Mucosa of gallbladder (tissue), 1 donor: Measurements from ENCODE around the gene HOXA13. TPM values are rescaled to one million over a fixed set of nuclear protein-coding genes. Genes with fewer than 3 reads are reported as not detected.

ENCODE experiments used
- DNase-seq: peaks from one replicate; pipeline ENCODE4 v3.0.0-alpha.2; 2020; ENCODE audit warnings: low spot score
- total RNA-seq: library from RNA; stranded (reverse); gene quantifications from one replicate; pipeline ENCODE4 v1.2.1, GENCODE V29; 2021
- donor health status: DM: no; HTN: no; CAD: no.

Gene HOXA13
- total RNA-seq, 1 donor from 2014 or later, result 0.06 TPM

DNA sequence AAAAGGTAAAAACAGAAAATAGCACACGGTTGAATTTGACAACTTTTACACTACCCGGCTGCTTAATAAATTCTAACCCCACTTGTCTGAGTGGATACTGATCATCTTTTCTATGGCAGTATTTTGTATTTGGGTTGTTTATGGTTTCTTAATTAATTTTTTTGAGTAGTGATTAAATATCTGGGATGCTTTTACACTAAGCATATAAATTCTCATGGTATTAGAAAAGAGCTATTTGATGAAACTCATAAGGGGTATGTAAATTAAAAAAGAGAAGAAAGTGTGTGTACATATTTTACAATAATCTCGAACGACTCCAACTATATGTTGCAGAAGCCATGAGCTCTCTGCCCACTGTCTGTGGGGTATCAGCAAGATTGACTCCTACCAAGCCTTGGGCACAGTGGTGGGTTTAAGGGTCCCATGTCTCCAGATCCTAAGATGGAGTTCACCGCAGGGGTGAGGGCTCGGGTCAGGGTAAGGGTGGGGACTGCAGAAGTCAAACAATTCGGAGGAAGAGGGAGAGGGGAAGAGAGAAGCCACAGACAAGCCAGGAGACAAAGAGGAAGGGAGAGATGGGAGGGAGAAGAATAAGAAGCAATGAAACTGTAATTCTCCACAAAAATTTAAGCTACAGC, 7.6 kb upstream of the HOXA13 start:
- DNase-seq, result no peak

DNA sequence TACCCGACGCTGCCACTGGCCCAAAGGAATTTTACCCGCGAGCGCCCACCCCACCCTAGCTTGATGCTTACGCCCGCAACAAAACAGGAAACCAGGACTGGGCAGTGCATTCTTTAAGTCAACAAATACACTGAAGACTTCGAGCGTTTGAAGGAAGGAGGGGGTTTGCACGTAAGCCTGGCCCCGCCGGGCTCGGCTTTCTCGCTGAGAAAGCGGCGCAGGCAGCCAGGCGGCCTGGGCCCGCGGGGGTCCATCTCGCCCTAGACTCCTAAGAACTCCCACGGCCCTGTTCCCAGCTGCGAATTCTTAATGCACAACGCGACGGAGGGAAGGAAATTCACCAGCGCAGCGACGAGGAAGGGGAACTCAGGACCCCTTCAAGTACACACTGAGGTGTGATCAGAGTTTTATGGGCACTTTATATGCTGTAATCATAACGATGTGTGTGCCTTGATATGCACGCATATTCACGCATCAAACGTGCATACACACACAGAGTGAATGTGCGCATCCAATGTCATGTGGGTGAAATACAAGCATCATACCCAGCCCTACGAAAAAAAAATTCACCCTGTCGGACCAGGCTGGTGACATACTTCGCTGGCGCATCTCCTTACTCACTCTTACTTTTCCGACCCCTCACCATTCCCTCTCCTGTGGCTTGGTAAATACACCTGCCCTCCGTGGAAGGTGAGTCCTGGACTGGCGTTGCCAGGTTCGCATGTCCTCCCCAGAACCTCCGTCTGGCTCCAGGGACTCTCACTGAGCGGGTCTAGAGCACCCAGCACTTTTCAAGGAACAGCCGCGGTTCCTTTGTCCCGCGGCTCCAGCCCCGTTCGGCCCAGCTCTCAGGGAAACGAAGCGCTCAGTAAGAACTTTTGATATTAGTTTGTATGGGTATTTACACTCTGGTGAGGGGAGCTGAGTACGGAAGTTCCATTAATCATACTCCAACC, 5.7 kb upstream of the HOXA13 start:
- DNase-seq, result no peak

- DNase-seq, result no peak
Measured at GRCh38 chr7:27204851-27205322, 5.0 kb upstream of the HOXA13 start.

DNA sequence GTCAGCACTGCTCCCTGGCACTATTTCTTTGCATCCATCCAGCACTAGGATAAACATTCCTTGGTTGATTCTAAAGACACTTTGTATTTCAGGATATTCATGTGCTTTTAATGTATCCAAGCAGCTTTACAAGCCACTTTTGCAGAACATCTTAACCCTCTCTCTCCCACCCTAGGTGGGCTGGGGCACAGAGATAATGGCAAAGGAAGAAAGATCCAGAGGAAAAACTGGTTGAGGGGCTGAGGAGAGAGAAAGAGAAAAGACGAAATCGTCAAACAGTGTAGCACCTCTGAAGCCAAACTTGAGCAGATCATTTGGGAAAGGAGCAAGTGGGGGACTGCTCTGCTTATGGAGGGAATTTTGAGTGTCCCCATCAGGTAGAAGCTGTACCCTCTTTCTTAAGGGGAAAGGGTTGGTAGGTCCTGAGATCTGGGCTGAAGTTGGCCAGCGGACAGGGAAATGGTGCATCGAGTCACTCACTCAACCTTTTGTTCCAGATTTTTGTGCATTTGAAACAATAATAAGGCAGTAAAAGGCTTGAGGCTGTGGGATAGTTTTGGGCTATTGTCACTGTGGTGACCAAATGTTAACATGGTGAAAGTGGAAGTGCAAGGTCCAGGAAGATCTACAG, 4.2 kb upstream of the HOXA13 start:
- no peak for DNase-seq

GRCh38 chr7:27203365-27203953, 3.6 kb upstream of the HOXA13 start:
- no peak for DNase-seq

DNA sequence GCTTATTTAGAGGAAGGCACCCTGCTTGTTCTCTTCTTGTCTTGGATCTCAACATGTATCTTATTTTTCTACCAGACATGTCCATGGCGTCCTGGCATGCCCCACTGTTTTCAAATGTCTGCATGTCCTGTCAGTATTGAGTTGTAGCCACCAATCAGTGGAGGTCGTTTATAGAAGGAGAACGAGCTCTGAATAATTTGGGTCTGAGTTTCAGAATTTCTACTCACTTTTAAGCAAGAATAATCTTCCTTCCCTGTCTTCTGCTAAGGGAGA, 2.9 kb upstream of the HOXA13 start:
- DNase-seq, result no peak

DNA sequence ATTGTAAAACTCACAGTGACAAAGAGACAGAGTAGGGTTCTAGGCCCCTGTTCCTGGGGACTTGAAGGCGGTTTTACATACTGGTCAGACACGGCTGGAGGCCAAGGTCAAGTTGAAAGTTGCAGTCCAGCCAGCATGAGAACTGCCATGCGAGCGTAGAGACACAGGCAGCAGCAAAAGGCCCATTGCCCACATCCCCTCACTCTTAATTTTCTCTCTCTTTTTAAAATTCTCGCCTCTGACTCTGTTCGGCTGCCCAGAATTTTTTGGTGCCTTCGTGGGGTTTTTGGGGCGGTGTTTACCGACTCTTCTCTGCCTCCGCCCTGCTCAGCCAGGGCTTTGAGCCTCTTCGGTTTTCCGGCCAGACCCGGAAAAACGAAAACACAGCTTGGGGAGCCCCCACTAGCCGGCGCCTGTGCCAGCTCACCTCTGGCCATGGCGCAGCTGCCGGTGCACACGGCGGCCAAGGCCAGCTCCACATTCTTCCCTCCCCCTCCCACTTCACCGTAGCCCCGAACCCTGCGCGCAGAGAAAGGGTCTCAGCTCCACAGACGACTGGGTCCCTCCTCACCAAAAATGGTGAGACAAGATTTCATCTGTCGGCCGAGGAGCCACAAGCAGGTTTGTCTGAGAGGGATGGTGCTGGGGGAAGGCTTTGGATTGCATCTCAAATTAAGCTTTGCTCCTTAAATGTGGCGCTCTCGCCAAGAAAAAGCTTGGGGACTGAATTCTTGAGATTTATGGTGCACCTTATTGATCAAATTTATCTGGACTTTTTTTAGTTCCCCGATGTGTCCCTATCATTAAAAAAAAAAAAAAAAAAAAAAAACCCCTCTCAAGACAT, 2.3 kb upstream of the HOXA13 start:
- DNase-seq, result no peak

GRCh38 chr7:27201580-27202017, 1.7 kb upstream of the HOXA13 start:
- DNase-seq, result no peak

DNA sequence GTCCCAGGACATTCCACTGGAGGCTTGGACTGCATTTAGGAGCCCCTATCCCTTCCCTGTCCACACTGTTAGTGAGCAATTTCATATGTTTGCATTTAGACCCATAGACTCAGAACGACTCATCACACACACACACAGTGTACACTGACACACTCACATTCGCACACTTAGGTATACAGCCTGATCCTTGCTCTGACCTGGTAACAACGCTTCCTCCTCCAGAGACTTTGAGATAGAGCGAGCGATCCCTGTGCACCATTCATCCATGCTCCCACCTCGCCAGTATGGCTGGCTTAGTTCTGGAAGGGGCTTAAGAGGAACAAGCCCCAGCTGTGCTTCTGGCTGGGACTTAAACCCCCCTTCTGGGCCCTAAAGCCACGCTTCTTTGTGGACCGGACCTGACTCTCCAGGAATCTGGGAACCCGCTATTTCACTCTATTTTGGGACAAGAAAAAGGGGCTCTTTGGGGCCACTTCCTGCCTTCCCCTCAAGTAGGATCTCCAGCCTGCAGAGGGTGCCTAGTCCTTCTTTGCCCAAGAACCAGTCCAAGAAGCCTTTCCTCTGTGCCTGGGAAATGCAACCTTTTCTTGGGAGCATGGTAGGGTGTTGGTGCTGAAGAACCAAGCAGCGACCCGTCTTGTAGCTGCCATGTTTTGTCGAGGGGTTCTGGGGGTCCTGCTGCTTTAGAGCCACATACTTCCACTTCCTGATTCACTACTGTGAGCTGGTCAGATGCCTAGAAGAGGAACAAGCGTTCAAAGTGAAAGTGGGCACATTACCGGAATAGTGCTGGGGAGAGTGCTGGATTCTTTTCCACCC, 1.1 kb upstream of the HOXA13 start:
- DNase-seq, result no peak

- DNase-seq, result no peak
Measured at GRCh38 chr7:27198871-27199801, 755 bp downstream of the HOXA13 start.

- DNase-seq, result no peak
Measured at GRCh38 chr7:27198138-27198841, 1.6 kb downstream of the HOXA13 start.

DNA sequence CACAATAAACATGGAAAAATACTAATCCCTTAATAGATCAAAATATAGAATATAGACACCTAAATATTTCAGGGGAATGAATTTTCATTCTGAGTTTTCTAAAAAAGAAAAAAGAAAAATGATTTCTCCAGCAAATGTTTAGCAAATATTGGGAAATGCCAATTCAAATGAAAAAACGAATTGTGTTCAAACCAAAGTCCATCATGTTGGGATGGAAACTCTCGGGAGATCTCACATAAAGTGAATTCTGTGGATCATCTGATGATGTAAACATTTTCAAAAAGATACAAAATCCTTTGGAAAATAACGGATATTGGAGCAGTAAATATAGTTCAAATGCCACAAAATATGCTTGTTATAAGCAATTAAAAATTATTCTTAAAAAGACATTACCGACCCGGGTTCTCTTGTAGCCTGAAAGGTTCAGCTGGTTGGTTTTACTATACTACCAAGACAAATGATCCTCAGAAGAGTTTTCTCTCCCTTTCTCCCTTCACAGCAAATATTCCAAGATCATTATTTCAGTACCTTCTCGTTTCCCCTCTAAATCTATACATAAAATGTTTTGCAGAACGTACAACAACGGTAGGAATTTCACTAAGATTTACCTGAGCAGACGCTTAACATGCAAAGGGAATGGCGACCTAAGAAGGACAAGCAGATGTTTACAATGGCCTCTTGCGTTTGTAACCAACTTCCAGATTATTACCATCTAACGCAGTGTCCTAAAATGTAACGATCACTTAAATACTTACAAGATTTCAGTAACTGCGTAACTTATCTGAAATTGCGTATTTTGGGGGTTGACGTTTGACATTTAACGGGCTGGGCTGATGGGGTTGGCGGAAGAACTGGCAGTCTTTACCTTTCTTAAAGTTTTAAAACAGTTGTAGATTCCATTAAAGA, 2.5 kb downstream of the HOXA13 start:
- no peak for DNase-seq

- peak; percentile 82 for DNase-seq
Measured at GRCh38 chr7:27196287-27196767, 3.6 kb downstream of the HOXA13 start.

DNA sequence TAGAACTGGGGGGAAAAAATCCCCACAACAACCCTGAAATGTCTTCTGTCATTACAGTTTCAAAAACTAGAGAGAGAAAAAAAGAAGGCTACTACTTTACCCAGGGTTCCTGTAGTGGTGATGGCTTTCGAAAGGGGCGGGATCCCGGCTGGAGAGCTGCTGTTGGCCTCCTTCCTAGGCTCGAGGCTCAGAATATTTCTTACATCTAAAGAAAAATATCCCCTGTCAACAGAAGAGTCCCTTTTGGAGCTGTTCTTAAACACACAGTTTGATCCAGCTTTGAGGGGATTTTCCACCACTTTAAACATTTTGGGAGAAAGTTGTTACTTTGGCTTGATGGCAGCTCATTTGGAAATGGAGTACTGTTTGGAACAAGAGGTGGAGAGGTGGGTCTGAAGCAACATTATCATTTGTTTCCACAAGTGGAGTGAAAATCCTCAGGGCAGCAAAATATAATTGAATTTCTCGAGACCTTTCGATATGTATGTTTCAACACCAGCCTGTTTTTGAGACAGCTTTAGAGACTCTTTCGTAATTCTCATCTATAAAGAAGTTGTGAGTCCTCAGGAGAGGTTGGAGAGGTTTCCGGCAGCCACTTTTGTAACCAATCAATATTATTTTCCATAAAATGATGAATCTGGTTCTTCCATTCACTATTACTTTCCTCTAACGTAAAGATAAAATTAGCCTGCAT, 5.1 kb downstream of the HOXA13 start:
- DNase-seq, result no peak

DNA sequence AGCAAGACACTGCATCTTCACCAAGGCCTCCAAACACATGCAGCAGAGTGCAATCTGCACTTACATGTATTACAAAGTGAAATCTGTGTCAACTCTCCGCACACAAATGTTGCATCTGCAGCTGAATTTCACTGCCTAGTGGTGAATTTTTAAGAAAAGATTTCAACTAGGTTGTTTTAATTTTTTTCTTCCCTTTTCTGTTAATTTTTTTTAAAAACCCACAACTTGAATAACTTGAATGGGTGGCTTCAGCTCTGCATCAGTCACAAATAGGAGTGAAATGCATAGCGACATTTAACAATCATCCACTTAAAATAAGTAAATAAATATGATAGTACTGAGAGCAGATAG, 5.9 kb downstream of the HOXA13 start:
- no peak for DNase-seq

- DNase-seq, result no peak
Measured at GRCh38 chr7:27193335-27194001, 6.4 kb downstream of the HOXA13 start.
